ENCODE results near the gene SEPTIN12. TPM values are rescaled to one million over a fixed set of nuclear protein-coding genes. Genes with fewer than 3 reads are reported as not detected.

Gene SEPTIN12
- total and polyA plus RNA-seq, 2 donors (not counting 3 experiments of a cell fraction or from before 2014, with no cell fraction given): not detected

DNA sequence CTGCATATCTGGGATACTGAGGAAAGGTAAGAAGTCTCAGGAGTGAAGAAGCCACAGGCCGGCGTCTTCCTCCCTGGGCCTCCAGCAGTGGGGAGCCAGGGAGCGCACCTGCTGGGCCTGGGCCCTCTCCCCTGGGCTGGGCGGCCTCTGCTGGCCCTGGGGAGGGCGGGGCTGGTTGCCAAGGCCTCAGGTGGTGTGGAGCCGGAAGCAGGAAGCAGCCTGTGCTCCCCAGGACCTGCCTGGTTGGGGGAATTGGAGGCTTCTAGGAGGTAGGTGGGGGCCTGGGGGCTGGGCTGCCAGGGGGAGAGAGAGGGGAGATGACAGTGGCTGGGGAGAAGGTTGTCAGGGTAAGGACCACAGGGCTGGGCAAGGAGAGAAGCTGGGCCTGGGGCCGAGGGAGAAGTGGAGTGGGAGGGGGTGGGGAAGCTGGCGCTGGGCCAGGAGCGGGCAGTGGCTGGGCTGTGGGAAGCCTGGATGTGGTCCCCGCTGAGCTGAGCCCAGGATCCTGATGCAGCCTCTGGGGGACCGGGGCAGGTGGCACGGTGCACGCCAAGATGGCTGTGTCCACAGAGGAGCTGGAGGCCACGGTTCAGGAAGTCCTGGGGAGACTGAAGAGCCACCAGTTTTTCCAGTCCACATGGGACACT is 7.2 kb upstream of the SEPTIN12 start, which contains the start of gene SMIM22:
Gene SMIM22 (plus strand): TSS at position 189 of the 647 bp plus-strand sequence. CDS start 366 bp downstream, at position 555.
- DNase-seq (ENCODE audit: low read depth, low spot score) (no peak), FAIRE-seq (no peak)
- dilution Hi-C loops (cut with MboI; ENCODE audit: extremely low pct_ligation_motif_present, low sequenced_read_pairs): no loop called here
- Histone ChIP-seq H3K9ac (replicated peaks; ENCODE audit: extremely low read depth, insufficient read depth, low read length) (no peak within 1 kb of the TSS), H3K9me3 (replicated peaks; ENCODE audit: control insufficient read depth, insufficient read depth, low read length) (no peaks in the 10 kb centered on the region), H3K27me3 (ENCODE audit: control insufficient read depth in 2 of 2, insufficient read depth in 2 of 2, low read length in 2 of 2) (no peaks in the 10 kb centered on the region), H2AFZ (ENCODE audit: low read depth, low read length) (no peak within 1 kb of the TSS), H4K20me1 (replicated peaks; ENCODE audit: control insufficient read depth, extremely low read depth, insufficient read depth, low read length) (no peaks in the 10 kb centered on the region), H3K9me1 (replicated peaks; ENCODE audit: control insufficient read depth, extremely low read depth, insufficient read depth, low read length) (no peaks in the 10 kb centered on the region), H3K4me2 (ENCODE audit: insufficient read depth, low read length) (no peak within 1 kb of the TSS), H3K4me1 (ENCODE audit: control insufficient read depth, extremely low read depth, insufficient read depth, low read length) (no peaks in the 10 kb centered on the region), H3K4me3 (replicated peaks in 1 of 3; ENCODE audit: insufficient read depth in 1 of 3, low read depth in 1 of 3, low read length in 3 of 3) (no peak within 1 kb of the TSS), H3K36me3 (ENCODE audit: control insufficient read depth in 2 of 2, extremely low read depth in 1 of 2, insufficient read depth in 2 of 2, low read length in 2 of 2) (no peaks in the 10 kb centered on the region), H3K27ac (ENCODE audit: insufficient read depth, low read depth, low read length) (no peak within 1 kb of the TSS), H3K79me2 (ENCODE audit: control insufficient read depth, insufficient read depth, low read length) (no peaks in the 10 kb centered on the region)
- BruUV-seq (replicated peaks): no TSS peak
- no peak for TF ChIP-seq MAX (IDR thresholded peaks at IDR 0.05; ENCODE audit: insufficient read depth, insufficient read length)
- TF ChIP-seq, protein P1, sequence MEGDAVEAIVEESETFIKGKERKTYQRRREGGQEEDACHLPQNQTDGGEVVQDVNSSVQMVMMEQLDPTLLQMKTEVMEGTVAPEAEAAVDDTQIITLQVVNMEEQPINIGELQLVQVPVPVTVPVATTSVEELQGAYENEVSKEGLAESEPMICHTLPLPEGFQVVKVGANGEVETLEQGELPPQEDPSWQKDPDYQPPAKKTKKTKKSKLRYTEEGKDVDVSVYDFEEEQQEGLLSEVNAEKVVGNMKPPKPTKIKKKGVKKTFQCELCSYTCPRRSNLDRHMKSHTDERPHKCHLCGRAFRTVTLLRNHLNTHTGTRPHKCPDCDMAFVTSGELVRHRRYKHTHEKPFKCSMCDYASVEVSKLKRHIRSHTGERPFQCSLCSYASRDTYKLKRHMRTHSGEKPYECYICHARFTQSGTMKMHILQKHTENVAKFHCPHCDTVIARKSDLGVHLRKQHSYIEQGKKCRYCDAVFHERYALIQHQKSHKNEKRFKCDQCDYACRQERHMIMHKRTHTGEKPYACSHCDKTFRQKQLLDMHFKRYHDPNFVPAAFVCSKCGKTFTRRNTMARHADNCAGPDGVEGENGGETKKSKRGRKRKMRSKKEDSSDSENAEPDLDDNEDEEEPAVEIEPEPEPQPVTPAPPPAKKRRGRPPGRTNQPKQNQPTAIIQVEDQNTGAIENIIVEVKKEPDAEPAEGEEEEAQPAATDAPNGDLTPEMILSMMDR (IDR thresholded peaks at IDR 0.05; ENCODE audit: extremely low read depth in 1 of 2, insufficient read depth in 1 of 2, low read depth in 1 of 2, low read length in 2 of 2): no peak
- CTCF ChIA-PET: no interaction called here
- intact Hi-C loops (cut with micrococcal nuclease): no loop called here
- POLR2A ChIA-PET: no interaction called here

- Histone ChIP-seq H3K79me2 (ENCODE audit: control insufficient read depth, insufficient read depth, low read length) (no peaks in the 10 kb centered on the region), H3K27me3 (ENCODE audit: control insufficient read depth in 2 of 2, insufficient read depth in 2 of 2, low read length in 2 of 2) (no peaks in the 10 kb centered on the region), H3K27ac (ENCODE audit: insufficient read depth, low read depth, low read length) (no peak overlapping the region), H3K4me2 (ENCODE audit: insufficient read depth, low read length) (no peak overlapping the region), H3K4me3 (replicated peaks in 1 of 3; ENCODE audit: insufficient read depth in 1 of 3, low read depth in 1 of 3, low read length in 3 of 3) (no peak overlapping the region), H3K9me3 (replicated peaks; ENCODE audit: control insufficient read depth, insufficient read depth, low read length) (no peaks in the 10 kb centered on the region), H4K20me1 (replicated peaks; ENCODE audit: control insufficient read depth, extremely low read depth, insufficient read depth, low read length) (no peaks in the 10 kb centered on the region), H3K36me3 (ENCODE audit: control insufficient read depth in 2 of 2, extremely low read depth in 1 of 2, insufficient read depth in 2 of 2, low read length in 2 of 2) (no peaks in the 10 kb centered on the region), H3K9me1 (replicated peaks; ENCODE audit: control insufficient read depth, extremely low read depth, insufficient read depth, low read length) (no peaks in the 10 kb centered on the region), H3K9ac (replicated peaks; ENCODE audit: extremely low read depth, insufficient read depth, low read length) (no peak overlapping the region), H3K4me1 (ENCODE audit: control insufficient read depth, extremely low read depth, insufficient read depth, low read length) (no peaks in the 10 kb centered on the region), H2AFZ (ENCODE audit: low read depth, low read length) (no peak overlapping the region)
- TF ChIP-seq MYC (IDR thresholded peaks at IDR 0.05; ENCODE audit: low read depth, low read length): no peak
- TF ChIP-seq, protein P1 (IDR thresholded peaks at IDR 0.05; ENCODE audit: extremely low read depth in 1 of 2, insufficient read depth in 1 of 2, low read depth in 1 of 2, low read length in 2 of 2): no peak
- no peak for TF ChIP-seq MAX (IDR thresholded peaks at IDR 0.05; ENCODE audit: insufficient read depth, insufficient read length)
- TF ChIP-seq EZH2 (IDR thresholded peaks at IDR 0.05; ENCODE audit: borderline replicate concordance, low read depth, low read length, severe bottlenecking): no peak
- TF ChIP-seq JUN (IDR thresholded peaks at IDR 0.05; ENCODE audit: borderline replicate concordance, insufficient read depth, insufficient read length, low read depth): no peak
- TF ChIP-seq GATA2 (IDR thresholded peaks at IDR 0.05; ENCODE audit: insufficient read depth, insufficient read length, low read depth, low read length): no peak
- no peak for TF ChIP-seq POLR2AphosphoS5 (IDR thresholded peaks at IDR 0.05; ENCODE audit: insufficient read depth, low read depth, low read length)
- no peak for TF ChIP-seq FOS (IDR thresholded peaks at IDR 0.05; ENCODE audit: borderline replicate concordance, insufficient read depth, low read length)
- no peak for TF ChIP-seq POLR2A (IDR thresholded peaks at IDR 0.05; ENCODE audit: low read depth, low read length)
- intact Hi-C loops (cut with micrococcal nuclease) (no loop called here), dilution Hi-C loops (cut with MboI; ENCODE audit: extremely low pct_ligation_motif_present, low sequenced_read_pairs) (no loop called here)
- FAIRE-seq (no peak), DNase-seq (ENCODE audit: low read depth, low spot score) (no peak)
- no TSS peak for BruUV-seq (replicated peaks)
- ChIA-PET POLR2A (no interaction called here), CTCF (no interaction called here)
Measured at GRCh38 chr16:4792951-4793513, 4.9 kb upstream of the SEPTIN12 start.

All from endothelial cell of umbilical vein (primary cell).